Stimulated activated CD8-positive, alpha-beta memory T cell treated with anti-CD3 and anti-CD28 coated beads, Interleukin-7, amount 100 ng/mL, for 1 hour (primary cell): ENCODE measurements around the gene KLF2.

ENCODE experiments used
- DNase-seq, 2 donors: peaks; one replicate each; pipeline ENCODE4 v3.0.0-alpha.2; 2020; ENCODE audit warnings: low read depth in 2 of 2

Gene KLF2

DNA sequence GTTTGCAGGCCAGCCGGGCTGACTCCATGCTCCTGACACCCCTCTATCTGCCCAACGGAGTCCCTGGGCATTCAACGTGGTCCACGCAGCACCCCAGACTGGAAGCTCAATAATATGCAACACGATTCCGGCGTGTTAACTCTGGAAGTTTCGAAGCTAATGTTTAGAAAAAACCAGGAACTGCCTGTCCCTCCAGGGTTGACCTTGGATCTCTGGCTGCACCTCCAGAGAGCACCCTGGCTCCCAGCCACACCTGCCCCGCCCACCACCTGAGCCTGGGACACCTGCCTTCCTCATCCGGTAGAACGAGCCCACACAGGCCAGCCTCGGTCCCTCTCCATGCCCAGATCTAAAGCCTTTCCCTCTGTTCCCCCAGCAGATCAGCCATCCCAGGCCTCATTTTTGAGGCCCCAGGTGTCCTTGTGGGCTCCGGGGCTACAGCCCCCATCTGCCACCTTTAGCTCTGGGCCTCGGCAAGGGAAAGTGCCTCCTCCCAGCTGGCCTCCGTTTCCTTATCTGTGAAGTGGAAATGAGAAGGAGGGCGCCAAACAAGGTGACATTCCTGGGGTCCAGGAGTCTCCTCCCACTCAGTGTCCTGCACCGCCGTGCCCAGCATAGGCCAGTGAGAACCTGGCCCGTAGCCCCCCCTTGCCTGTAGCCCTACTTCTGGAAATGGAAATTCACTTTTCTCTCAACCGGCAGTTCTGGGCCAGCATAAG is 38.7 kb downstream of the KLF2 start:
- DNase-seq = no peak

DNA sequence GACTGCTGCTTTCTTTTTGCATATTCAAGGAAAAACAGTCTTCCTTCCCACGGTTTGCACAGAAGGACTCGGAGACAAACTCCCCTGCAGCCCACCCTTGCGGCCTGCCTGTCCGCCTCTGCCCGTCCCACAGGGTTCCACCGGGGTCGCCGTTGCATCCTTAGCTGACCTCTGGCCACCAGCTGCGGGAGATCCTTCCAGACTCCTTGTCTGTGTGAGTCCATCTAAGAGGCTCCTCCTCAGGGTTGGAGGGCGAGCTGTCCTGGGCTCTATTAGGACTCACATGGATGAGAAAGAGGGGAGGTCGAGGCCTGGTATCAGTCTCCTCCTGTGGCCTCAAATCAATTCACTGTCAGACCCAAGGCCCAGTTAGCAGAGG is 39.2 kb downstream of the KLF2 start:
- no peak for DNase-seq

DNA sequence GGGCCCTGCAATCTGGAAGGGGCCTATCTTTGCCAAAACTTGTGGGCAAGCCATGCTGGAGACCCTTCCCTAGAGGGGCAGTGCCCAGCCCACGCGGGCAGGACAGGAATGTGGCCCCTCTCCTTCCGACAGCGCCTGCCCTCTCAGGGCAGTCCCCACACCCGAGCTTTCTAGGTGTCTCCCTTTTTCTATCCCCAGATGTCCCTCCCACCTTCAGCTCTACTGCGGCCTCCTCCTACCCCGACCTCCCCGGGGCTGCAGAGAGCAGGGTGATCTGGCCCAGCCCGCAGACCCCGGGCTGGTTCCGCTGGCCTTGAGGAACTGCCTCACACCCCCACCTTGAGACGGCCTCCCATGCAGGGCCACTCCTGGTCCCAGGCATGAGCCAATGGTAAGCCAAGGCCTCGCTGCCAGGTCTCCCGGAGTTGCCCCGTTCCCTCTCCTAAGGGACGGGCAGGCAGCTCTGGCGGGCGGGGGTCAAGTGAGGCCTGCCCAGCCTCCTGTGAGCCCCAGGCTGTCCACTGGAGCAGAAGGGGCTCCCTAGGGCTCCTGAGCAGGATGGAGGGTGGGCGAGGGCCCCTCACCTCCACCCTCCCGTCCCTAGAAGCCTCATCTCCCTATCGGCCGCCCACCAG is 39.7 kb downstream of the KLF2 start:
- no peak for DNase-seq

DNA sequence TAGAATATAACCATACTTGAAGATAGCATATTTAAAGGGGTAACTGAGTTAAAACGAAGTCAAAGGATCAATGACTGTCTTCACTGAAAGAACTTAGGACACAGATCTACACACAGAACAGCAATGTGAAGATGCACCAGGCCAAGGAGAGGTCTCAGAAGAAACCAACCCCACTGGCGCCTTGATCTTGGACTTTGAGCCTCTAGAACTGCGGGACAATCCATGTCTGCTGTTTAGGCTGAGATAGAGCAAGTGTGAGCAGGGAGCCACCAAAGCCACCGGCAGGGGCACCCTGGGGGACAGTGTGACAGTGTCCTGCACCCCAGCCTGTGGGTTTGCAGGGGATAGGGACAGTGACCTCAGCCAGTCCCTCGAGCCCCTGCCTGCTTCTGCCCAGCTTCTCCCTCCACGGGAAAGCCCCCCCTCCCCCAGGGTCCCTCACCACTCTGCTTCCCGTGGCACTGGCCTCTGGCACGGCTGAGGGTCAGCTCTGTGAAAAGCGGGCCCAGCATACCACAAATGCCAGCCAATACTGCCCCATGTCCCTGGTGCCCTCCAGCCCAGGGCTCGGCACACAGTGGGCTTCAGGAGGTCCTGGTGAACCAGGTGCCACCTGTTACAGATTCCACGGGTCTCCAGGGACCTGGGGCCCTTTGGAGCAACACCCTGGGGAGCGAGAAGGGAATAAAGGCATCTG is 40.8 kb downstream of the KLF2 start:
- DNase-seq = no peak

DNA sequence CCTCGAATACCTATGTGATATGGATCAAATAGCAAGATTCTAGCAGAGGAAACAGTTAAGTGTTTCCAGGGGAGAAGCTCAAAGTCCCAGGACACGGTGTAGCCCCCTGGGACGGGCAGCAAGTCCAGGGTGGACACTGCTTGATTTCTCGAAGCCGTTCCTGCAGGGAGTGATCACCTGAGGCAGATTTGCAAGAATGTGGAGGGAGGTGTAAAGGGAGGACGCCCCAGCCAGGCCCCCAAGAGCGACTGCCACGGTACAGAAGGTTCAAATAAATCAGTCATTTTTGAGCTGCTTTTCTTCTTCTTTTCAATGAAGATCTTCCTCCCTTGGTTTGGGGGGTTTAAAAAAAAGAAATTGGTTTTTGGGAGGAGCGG is 41.4 kb downstream of the KLF2 start:
- DNase-seq = no peak

DNA sequence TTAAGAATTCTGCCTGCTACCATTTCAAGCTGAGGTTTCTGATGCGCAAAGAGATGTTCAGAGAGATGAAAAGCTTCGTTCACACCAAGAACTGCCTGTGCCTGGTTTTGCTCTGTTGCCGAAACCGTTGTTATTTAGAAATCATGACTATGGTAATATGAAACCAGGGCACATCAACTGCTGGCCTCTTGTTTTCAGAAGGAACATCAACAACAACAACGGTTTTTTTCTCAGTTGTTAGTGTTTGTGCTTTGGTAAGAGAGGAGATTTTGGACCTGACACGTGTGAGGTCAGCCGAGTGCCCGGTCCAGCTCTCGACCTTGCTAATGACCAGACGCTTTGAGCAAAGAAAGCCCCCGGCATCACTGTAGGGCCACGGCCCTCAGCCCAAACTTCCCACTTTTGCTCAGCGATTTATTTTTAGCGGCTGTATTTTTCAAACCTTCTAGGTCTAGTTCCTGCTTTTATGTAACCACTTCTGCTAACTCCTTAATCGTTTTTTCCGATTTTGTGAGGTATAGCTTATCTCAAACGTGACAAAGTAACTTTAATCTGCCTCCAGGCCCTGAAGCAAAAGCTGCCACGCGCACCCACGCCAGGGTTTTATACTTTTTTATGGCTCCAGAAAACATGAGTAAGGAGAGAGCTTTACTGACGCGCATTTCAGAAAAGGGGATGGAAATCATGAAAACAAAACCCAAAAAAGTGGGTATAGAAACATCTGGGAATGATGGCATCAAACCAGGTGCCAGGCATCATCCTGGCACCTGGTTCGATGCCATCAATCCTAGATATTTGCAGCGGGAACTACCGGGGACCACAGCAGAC is 42.0 kb downstream of the KLF2 start:
- no peak for DNase-seq

DNA sequence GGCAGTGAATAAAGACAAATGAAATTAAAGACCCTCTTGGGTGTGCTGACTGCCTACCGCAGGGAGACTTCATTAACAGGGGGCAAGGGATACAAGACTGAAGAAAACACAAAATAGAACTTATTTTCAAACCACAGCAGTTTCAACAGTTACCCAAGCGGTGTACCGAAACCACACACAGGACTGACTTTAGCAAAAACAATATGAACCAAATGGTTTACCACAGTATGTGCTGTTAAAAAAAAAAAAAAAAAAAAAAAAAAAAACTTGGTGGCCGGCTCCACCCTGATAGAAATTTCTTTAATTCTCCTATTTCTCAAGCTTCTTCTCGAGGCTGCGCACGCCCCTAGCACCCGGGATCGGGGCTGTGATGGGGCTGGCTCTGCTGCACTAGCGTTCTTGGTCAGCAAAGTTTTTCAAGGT is 42.6 kb downstream of the KLF2 start:
- DNase-seq = no peak

DNA sequence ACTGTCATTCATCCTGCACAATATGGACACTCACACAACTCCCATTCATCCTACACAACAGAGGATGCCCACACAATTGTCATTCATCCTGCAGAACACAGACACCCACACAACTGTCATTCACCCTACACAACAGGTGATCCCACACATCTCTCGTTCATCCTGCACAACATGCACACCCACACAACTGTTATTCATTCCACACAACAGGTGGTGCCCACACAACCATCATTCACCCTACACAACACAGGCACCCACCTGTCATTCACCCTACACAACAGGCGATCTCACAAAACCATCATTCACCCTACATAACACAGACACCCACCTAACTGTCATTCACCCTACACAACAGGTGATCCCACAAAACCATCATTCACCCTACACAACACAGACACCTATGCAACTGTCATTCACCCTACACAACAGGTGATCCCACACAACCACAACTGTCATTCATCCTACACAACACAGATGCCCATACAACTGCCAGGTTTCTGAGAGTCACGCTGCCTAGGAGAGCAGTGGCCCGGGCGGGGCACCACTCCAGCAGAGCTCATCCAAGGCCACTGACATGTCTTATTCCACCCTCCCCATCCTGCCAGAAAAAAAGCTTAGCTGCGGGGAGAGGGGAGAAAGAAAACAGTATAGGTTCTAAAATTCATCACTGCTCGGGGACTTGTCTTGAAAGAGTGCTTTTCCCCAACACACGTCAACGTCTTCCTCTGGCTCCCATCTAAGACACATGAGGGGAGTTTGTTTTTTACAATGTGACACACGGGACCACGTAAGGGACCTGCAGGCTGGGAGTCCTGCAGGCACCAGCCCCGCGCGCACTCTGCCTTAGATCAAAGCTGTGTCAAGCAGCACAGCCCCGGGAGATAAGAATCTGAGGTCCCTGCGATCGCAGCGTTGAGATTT is 44.0 kb downstream of the KLF2 start:
- peak; percentile 47 to 51 for DNase-seq

DNA sequence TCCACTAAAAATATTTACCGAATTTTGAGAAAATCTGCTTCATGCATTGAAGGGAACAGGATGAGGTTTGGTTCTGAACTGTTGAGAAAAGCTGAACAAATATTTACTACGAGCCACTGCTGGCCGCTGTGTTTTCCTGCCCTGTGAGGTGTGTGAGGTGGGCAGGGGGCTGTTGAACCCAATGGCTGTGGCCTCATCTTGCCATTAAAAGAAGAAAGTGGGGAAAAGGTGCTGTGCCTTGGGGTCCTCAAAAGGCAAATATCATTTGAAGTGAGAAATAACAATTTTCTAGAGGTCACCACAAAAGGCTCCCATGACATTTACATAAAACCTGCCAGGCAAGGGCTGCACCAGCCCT is 44.7 kb downstream of the KLF2 start:
- no peak for DNase-seq

DNA sequence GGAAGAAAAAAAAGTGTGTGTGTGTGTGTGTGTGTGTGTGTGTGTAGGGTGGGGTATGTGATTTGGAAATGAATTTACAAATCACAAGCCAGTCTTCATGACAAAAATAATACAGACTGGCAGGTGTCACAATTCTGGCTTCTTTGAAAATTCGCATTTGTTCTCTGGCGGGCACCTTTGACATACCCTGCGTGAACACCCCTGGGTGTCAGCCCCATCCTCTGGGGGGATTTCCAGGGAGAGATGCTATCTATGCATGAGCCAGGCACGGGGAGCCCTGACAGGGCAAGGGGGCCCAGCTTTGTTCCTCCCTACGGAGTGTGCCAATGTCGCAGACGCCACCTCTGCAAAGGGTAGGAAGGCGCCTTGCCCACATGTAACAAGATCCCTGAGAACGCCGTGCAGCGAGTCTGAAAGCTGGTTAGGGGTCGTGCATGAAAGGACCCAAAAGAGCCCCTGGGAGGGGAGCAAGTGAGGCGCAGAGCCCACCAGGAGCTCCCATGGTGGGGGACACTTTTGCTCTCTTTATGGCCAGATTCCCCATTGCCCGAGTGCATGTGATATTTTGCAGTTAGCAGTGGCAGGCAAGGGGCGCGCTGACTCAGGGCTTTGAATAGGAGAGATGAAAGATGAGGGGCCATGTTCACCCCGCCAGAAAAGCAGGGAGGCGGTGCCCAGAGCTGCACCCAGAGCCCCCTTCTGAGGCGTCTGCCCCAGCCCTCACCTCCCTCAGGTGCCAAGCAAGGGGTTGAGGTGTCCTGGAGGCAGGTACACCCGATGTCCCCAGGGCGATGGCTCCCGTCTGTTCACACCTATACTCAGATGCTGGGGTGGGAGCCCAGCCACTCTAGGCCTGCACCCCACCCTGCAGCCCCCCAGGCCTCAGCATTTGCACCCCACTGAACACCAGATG is 45.3 kb downstream of the KLF2 start:
- peak in 1 of 2 donors; percentile 47 for DNase-seq

DNA sequence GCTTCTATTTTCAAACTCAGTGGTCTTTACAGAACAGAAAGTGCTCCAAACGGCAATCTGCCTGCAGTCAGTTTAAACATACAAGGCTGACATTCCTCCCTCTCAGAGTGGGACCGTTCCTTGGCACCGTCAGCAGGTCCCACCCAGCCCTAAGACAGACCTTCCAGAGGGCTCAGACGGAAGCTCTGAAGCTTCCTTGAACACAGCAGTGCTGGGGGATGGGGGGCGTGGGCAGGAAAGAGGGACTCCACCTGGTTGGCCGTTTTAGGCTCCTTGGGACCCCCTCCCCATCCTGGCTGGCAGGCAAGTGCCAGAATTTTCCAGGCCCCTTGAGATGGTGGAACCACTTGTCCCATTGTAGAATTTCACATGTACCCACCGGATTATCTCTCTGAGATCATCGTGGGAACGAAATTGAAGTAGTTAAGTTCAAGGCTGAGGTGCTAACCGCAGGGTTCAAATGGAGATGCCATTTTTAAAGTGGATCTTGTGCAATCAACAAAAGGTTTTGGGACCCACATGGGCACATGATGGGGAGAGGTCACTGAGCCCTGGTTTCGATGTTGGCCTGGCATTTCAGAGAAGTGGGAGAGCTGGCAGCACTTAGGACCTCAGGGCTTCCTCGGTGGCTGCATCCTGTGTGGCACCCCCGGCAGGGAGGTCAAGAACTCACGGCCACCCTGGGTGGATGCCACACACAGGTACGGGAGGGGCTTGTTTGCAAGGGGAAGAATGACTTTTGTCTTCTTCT is 46.2 kb downstream of the KLF2 start:
- DNase-seq = no peak

DNA sequence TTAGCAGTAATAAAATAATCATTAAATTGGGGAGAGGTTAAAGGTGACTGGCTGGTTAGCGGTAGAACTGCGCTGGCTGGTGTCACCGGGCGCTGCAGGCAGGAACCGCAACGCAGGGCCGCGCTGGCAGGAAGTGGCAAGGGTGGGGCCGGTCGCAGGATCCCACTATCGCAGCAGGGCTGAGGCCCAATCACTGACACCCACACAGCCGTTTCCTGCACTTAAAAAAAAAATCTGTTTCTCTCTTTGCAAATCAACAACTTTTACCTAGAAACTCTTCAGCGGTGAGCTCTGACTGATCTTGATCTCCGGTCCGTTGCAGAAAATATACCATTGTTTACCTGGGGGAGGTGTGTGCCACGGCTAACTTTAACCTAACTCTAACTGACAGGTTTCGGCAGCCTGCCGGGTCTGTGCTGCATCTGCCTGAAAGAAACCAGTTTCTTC is 46.9 kb downstream of the KLF2 start:
- peak; percentile 72 for DNase-seq

DNA sequence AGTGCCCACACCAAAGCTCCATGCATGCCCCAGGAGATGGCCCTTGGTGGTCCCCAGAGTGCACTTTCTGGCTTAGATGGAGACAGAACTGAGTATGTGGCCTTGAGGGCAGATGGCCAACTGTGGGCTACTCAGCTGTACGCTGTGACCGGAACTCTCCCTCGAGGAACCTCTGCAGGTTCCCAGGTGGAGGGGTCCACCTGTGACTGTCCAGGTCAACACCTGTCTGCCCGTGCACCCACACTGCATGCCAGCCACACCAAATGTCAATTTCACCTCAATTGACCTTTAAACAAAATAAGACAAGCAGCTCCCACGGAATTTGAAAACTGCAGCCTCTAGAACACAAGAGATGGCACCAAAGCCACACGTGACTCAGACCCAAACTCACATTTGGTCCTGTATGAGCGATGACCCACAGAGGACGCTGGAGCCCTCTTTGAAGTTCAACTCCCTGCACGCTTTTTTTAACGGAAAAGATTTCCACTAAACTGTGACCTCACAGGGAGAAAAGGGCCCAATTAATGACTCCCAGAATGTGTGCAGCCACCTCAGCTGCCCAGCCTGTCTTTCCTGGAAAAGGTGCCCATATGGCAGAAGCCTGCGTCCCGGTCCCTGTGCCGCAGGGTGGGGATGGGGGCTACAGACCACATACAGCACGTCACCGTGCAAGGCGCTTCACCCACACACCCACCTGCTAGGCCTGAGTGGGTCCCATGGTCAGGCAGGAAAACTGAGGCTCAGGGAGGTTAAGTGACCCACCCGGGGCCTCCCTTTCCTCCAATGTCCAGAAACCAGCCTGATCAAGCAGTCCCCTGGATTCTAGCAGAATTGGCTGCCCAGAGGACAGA is 47.7 kb downstream of the KLF2 start:
- DNase-seq = no peak

DNA sequence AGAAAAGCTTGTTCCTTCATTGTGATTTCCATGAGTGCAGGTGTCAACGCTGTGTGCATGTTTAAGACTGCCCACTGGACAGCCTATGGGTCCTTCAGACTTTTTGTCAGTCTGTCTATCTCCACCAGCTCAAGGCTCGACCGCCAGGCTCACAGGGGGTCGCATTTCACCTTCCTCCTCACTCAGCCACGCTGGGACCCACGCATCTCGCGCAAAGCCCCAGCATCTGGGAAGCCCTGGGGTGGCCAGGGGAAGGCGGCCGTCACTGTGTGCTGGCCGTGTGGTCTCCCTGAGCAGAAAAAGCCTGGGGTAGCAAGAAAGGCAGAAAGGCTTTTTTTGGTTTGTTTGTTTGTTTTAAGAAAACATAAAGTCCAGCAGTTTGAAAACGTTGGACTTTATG is 48.5 kb downstream of the KLF2 start:
- DNase-seq = no peak

DNA sequence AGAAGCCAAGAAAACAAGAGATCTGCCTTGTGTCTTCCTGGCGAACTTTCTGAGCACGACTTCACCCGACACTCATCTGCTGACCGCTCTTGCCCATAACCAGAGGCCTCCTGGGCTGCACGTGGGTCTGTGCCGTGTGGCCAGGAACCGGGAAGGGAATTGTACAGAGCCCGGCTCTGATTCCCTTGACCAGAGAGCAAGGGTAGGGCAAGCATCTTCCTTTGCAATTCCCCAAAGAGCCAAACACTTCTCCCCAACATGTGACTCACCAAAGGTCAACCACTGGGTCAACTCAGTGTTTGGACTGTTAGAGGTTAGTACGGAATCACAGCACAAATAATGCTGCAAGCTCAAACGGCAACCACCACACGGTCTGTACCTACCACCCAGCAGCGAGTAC is 48.9 kb downstream of the KLF2 start:
- no peak for DNase-seq

DNA sequence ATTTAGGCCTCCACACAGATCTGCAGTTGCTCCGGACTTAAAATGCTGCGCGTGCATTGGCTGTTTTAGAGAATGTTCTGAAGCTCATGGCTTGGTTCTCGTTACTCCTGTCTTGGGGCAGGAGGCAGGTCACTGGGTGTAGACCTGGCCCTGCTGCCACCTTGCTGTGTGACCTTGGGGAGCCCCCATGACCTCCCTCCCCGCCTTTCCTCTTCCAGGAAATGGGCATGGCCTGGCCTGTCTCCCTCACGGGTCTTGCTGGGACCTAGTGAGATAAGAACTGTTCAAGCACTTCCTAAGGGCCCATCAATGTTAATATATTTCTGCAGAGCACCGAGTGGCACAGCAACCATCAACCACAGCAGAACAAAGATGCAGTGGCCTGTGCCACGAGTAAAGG is 49.4 kb downstream of the KLF2 start:
- DNase-seq = no peak

DNA sequence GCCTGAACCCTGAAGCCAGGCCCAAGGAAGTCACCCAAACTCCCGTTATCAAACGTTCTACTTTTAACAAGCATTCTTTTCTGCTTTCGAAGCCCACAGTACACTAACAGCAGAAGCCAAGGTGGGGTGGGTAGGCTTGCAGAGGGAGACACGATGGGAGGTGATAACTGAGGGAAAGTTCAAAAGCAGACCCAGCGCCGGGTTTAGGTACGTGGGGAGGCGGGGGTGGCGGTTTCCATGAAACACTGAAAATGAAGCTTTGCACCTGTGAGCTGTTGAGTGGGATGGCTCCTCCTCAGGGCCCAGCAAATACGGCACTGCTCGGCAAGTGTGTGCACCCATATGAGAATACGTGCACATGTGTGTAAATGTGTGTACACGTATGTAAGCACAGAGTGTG is 49.8 kb downstream of the KLF2 start:
- no peak for DNase-seq

DNA sequence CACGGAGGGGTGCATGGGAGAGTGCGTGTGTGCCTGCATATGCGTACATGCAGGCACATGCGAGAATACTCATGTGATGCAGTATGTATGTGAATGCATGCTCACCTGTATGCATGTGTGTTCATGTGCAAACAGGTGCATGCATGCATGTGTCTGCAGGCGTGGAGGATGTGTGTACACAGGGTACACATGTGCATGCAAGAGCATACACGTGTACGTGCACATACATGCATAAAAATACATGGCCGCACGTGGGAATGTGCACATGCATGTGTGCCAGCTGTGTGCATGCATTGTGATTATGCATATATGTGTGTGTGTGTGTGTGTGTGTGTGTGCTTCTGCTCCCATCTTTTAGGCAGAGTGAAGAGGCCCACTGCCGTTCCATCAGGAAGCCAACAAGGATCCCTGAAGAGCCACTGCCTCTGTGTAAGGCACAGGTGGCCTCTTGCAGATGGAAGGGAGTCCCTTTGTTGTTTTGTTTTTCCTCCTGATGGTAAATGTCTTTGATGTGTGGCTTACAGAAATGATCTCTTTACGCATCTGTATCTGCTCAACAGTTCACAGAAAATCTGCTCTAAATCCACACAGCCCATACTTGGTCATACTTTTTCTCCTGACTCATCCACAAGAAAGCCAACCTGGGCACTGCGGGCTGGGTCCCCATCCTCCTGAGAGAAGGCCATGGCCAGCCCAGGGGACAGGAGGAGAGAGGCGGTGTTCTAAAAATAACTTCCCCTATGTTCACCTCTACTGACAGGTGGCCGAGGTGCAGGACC is 50.7 kb downstream of the KLF2 start:
- DNase-seq = no peak
